GM12878 (cell line): Measurements from ENCODE around the gene DKKL1. TPM values are rescaled to one million over a fixed set of nuclear protein-coding genes. Genes with fewer than 3 reads are reported as not detected.
"Not testable (repeated sequence)": the region's sequence is repeated elsewhere in the genome, so short reads cannot be mapped to it uniquely, and the experiment has no call there.

Experiments
- ATAC-seq: fragments of 200-7000 bp; cut with Tn5 transposase; 3 replicates; pipeline ENCODE4 v1.9.1; 2020; ENCODE audit warnings: mild to moderate bottlenecking, moderate library complexity
- BruUV-seq: library from RNA; stranded (reverse); fragments of 400-500 nt; replicated peaks from 2 replicates; lab custom pipeline; 2021; lab: Mats Ljungman, UMichigan
- CTCF ChIA-PET: fragments of 300-600 bp; sonication (Branson Sonifier 250); formaldehyde crosslinking; extraction: SDS; loops from one replicate; lab custom pipeline; 2021; ENCODE audit warnings: inconsistent platforms; lab: Yijun Ruan, JAX
- POLR2A ChIA-PET: fragments of 350-600 bp; formaldehyde crosslinking; extraction: SDS; loops from one replicate; lab custom pipeline; 2021; ENCODE audit warnings: inconsistent platforms; lab: Charles Lee
- RAD21 ChIA-PET: fragments of 300-600 bp; sonication (Branson Sonifier 250); formaldehyde crosslinking; loops from one replicate; lab custom pipeline; 2023; ENCODE audit warnings: antibody characterized with exemption; ENCODE audit not compliant: unreplicated experiment; lab: Charles Lee
- SMC1A ChIA-PET: fragments of 300-600 bp; sonication (Branson Sonifier 250); formaldehyde crosslinking; loops from one replicate; lab custom pipeline; 2023; ENCODE audit not compliant: unreplicated experiment, uncharacterized antibody; lab: Charles Lee
- DNase-seq: peaks from one replicate; pipeline ENCODE4 v3.0.0-alpha.2; 2011; ENCODE audit warnings: low read depth, low spot score
- FAIRE-seq: peaks from 3 replicates; lab custom pipeline; 2011; peaks lifted over from hg19 to GRCh38; lab: Jason Lieb, UNC
- H2AFZ ChIP-seq: 2 replicates; pipeline ENCODE4 v1.6.0; 2011; ENCODE audit warnings: low read depth, low read length, control low read depth; ENCODE audit not compliant: control insufficient read depth
- H3K27ac ChIP-seq: 2 replicates; pipeline ENCODE4 v1.5.1; 2011; ENCODE audit warnings: control low read depth; ENCODE audit not compliant: control insufficient read depth, insufficient read depth
- H3K27me3 ChIP-seq, 2 experiments: replicated peaks in 1 of 2; 2 replicates each; pipeline versions ENCODE4 v1.6.0 to v1.6.1; 2011; ENCODE audit warnings: low read length in 1 of 2; ENCODE audit not compliant: control insufficient read depth in 2 of 2, insufficient read depth in 2 of 2
- H3K36me3 ChIP-seq, 2 experiments: 2 replicates each; pipeline ENCODE4 v1.5.1; 2011; ENCODE audit warnings: low read length in 1 of 2; ENCODE audit not compliant: control insufficient read depth in 2 of 2, insufficient read depth in 2 of 2
- H3K4me1 ChIP-seq: 2 replicates; pipeline ENCODE4 v1.6.1; 2011; ENCODE audit warnings: mild to moderate bottlenecking, low read length, moderate library complexity, mixed read lengths; ENCODE audit not compliant: control insufficient read depth, insufficient read depth
- H3K4me2 ChIP-seq: 2 replicates; pipeline ENCODE4 v1.6.0; 2011; ENCODE audit warnings: control low read depth; ENCODE audit not compliant: control insufficient read depth, insufficient read depth
- H3K4me3 ChIP-seq: fragments of 200-600 bp; sonication (generic); 2 replicates; pipeline ENCODE4 v1.5.1; 2016
- H3K79me2 ChIP-seq: 2 replicates; pipeline ENCODE4 v1.6.0; 2011; ENCODE audit warnings: low read length; ENCODE audit not compliant: control insufficient read depth, insufficient read depth
- H3K9ac ChIP-seq: 2 replicates; pipeline ENCODE4 v1.8.0; 2011; ENCODE audit warnings: low read length, control low read depth, mixed read lengths; ENCODE audit not compliant: control insufficient read depth, insufficient read depth
- H3K9me3 ChIP-seq: replicated peaks from 3 replicates; pipeline ENCODE4 v1.5.1; 2011; ENCODE audit warnings: mild to moderate bottlenecking, low read length; ENCODE audit not compliant: control insufficient read depth, insufficient read depth
- H4K20me1 ChIP-seq: 2 replicates; pipeline ENCODE4 v1.6.0; 2011; ENCODE audit not compliant: control insufficient read depth, insufficient read depth
- HDGF ChIP-seq: fragments of 450-650 bp; IDR thresholded peaks from 2 replicates; pipeline ENCODE4 v1.6.1; 2016; ENCODE audit warnings: antibody characterized with exemption
- KLF5 ChIP-seq: fragments of 450-650 bp; IDR thresholded peaks from 2 replicates; pipeline ENCODE4 v1.6.1; 2014; ENCODE audit warnings: mild to moderate bottlenecking; ENCODE audit not compliant: partially characterized antibody
- MTA3 ChIP-seq: IDR thresholded peaks from 2 replicates; pipeline ENCODE4 v1.6.1; 2012; ENCODE audit warnings: low read length, inconsistent platforms, borderline replicate concordance
- WGBS: methylation state at CpG from one replicate; pipeline ENCODE4 v1.1.6; 2016; ENCODE audit warnings: low lambda C conversion rate; ENCODE audit not compliant: insufficient replicate concordance, insufficient coverage; ENCODE audit errors: missing lambda C conversion rate; 5-methylcytosine and 5-hydroxymethylcytosine counted together
- in situ Hi-C: fragments of 300-500 bp; cut with MboI; formaldehyde crosslinking; loops from 9 replicates; pipeline ENCODE4 v1.14.3; 2018; ENCODE audit warnings: mixed read lengths
- intact Hi-C: fragments of 100-400 bp; cut with micrococcal nuclease; formaldehyde crosslinking; loops from one replicate; pipeline ENCODE4 v1.14.2; 2022; ENCODE audit not compliant: unreplicated experiment
- polyA plus RNA-seq, 11 experiments: library from polyadenylated mRNA; depleted of rRNA in 4 of 11; unstranded in 6 of 11; stranded (reverse) in 5 of 11; fragments of >200 nt; fragmentation: Nextera tagmentation in 4 of 11; fragmentation: Illumina TruSeq in 1 of 11; extraction: Ambion mirVana in 4 of 11; extraction: Trizol in 1 of 11; gene quantifications; 1 replicate in 1 of 11; 2 replicates in 10 of 11; pipeline versions ENCODE4 v1.2.1 to v1.2.3, GENCODE V29; 2011 to 2016; ENCODE audit warnings: inconsistent platforms in 2 of 11, missing spikeins in 2 of 11, low read depth in 1 of 11
- total RNA-seq, 4 experiments: library from RNA; depleted of rRNA in 3 of 4; stranded (reverse); fragments of >200 nt in 3 of 4; fragmentation: Illumina TruSeq in 1 of 4; extraction: Trizol in 1 of 4; gene quantifications; 2 replicates each; pipeline versions ENCODE4 v1.2.1 to v1.2.3, GENCODE V29; 2013 to 2021
- TF ChIP-seq, protein P1 (sequence below): IDR thresholded peaks from 2 replicates; pipeline ENCODE4 v1.6.1; 2011; ENCODE audit warnings: low read depth, low read length, improper control_type of control experiment, borderline replicate concordance
- TF ChIP-seq, protein P2 (sequence below): fragments of 450-650 bp; IDR thresholded peaks from 2 replicates; pipeline ENCODE4 v1.6.1; 2017; ENCODE audit warnings: borderline replicate concordance

DKKL1 gene
- total and polyA plus RNA-seq, 10 of the 15 experiments (the other 5 are each of a cell fraction or from before 2014, with no cell fraction given) = not detected

DNA sequence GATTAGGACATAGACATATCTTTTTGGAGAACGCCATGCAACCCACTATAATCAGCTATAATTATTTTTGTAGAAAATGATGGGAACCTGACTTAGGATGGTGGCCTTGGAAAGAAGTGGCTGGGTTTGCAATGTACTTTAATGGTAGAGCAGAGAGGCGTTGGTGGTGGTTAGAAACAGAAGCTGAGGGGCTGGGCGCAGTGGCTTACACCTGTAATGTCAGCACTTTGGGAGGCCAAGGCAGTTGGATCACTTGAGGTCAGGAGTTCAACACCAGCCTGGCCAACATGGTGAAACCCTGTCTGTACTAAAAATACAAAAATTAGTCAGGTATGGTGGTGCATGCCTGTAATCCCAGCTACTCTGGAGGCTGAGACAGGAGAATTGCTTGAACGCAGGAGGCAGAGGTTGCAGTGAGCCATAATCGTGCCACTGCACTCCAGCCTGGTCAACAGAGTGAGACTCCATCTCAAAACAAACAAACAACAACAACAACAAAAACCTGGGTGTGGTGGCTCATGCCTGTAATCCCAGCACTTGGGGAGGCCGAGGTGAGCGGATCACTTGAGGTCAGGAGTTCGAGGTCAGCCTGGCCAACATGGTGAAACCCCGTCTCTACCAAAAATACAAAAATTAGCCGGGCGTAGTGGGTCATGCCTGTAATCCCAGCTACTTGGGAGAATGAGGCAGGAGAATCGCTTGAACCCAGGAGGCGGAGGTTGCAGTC is 30.8 kb upstream of the DKKL1 start:
- BruUV-seq, ATAC-seq, H3K9me3 ChIP-seq, H2AFZ ChIP-seq, FAIRE-seq, H4K20me1 ChIP-seq, H3K27me3 ChIP-seq, H3K36me3 ChIP-seq, in situ Hi-C loops, DNase-seq: not testable (repeated sequence)
- SMC1A ChIA-PET = interaction anchor here (1.4 to 2.1 kb wide), 5 partner anchors 8 to 118 kb away, joined by 3 to 11 read pairs (median 4); partner anchors contain the start of gene PIH1D1
- WGBS = 58% methylated on average over 13 of the region's 13 CpGs
- RAD21 ChIA-PET = interaction anchor here (1.3 to 1.8 kb wide), 3 partner anchors 10 to 137 kb away, joined by 3 to 5 read pairs (median 4); no protein-coding TSS in a partner anchor
- CTCF ChIA-PET = interaction anchor here (1.0 to 3.9 kb wide), 4 partner anchors 11 to 138 kb away, joined by 3 to 22 read pairs (median 4); no protein-coding TSS in a partner anchor
- POLR2A ChIA-PET = interaction anchor here (0.6 to 2.1 kb wide), 7 partner anchors 9 to 434 kb away, joined by 3 to 16 read pairs (median 3); partner anchors contain the start of genes ALDH16A1, AP2A1, GYS1 and PIH1D1
- Histone ChIP-seq H3K79me2 (peaks cover 35% of the 10 kb centered on the region), H3K4me3 (peak overlapping the region; percentile 39; the same call in 1 of the 2 replicates), H3K4me1 (peaks cover 71% of the 10 kb centered on the region), H3K9ac (peak overlapping the region; percentile 61; the same call in 1 of the 2 replicates), H3K27ac (peak overlapping the region; percentile 98), H3K4me2 (peak overlapping the region; percentile 99)
- intact Hi-C loops = loop anchor here (5.0 kb wide), 2 partner anchors 119 to 139 kb away; partner anchors contain the start of genes ALDH16A1, FLT3LG and PIH1D1
- TF ChIP-seq HDGF = 0 out of 2 replicates have a peak, but pooled peaks have one; percentile 16

DNA sequence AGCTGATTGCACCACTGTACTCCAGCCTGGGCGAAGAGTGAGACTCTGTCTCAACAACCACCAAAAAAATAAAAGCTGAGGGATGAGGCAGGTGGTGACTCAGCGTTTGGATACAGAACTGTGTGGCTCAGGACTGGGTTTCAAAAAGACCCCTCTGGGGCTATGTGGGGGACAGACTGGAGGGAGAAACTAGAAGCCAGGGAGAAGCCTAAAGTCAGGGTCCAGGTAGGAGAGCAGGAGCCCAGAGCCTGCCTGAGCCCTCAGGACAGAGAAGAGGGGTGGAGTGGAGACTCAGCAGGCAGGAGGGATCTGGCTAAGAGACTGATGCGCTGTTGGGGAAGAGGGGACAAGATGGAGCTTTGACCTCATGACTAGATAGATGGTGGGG is 30.3 kb upstream of the DKKL1 start:
- POLR2A ChIA-PET = interaction anchor here (0.7 to 1.3 kb wide), 10 partner anchors 8 to 433 kb away, joined by 3 to 5 read pairs (median 3); partner anchors contain the start of genes AP2A1, PIH1D1 and RRAS

More for the DNA sequence above, 30.3 kb upstream of the DKKL1 start:
- ChIA-PET RAD21 (interaction anchor here (1.0 to 1.8 kb wide), 4 partner anchors 9 to 137 kb away, joined by 3 to 5 read pairs (median 4); no protein-coding TSS in a partner anchor), SMC1A (interaction anchor here (1.4 to 2.0 kb wide), 4 partner anchors 15 to 118 kb away, joined by 3 to 5 read pairs (median 4); partner anchors contain the start of gene PIH1D1), CTCF (interaction anchor here (0.5 to 1.5 kb wide), 5 partner anchors 11 to 155 kb away, joined by 3 to 4 read pairs (median 3); partner anchors contain the start of gene RPL13A)
- BruUV-seq = no TSS peak
- ATAC-seq (peak; percentile 3; the same call in 2 of the 3 replicates), FAIRE-seq (no peak), DNase-seq (no peak)
- H3K4me1 ChIP-seq = peaks cover 65% of the 10 kb centered on the region
- H3K27me3 ChIP-seq = no peaks in the 10 kb centered on the region
- H3K79me2 ChIP-seq = peaks cover 39% of the 10 kb centered on the region
- H3K36me3 ChIP-seq = no peaks in the 10 kb centered on the region
- H3K9ac ChIP-seq = peak overlapping the region; percentile 61
- H3K9me3 ChIP-seq = no peaks in the 10 kb centered on the region
- H2AFZ ChIP-seq = peak overlapping the region; percentile 11
- H3K4me3 ChIP-seq = peak overlapping the region; percentile 39
- WGBS = 14% methylated on average over 3 of the region's 3 CpGs
- intact Hi-C loops (loop anchor here (5.0 kb wide), 2 partner anchors 119 to 139 kb away; partner anchors contain the start of genes ALDH16A1, FLT3LG and PIH1D1), in situ Hi-C loops (no loop called here)
- no peaks in the 10 kb centered on the region for H4K20me1 ChIP-seq
- peak overlapping the region; percentile 98 for H3K27ac ChIP-seq
- TF ChIP-seq KLF5 = peak; percentile 1
- TF ChIP-seq, protein P1, sequence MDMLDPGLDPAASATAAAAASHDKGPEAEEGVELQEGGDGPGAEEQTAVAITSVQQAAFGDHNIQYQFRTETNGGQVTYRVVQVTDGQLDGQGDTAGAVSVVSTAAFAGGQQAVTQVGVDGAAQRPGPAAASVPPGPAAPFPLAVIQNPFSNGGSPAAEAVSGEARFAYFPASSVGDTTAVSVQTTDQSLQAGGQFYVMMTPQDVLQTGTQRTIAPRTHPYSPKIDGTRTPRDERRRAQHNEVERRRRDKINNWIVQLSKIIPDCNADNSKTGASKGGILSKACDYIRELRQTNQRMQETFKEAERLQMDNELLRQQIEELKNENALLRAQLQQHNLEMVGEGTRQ = no peak
- 0 out of 2 replicates have a peak, but pooled peaks have one; percentile 1 for TF ChIP-seq MTA3
- TF ChIP-seq, protein P2, sequence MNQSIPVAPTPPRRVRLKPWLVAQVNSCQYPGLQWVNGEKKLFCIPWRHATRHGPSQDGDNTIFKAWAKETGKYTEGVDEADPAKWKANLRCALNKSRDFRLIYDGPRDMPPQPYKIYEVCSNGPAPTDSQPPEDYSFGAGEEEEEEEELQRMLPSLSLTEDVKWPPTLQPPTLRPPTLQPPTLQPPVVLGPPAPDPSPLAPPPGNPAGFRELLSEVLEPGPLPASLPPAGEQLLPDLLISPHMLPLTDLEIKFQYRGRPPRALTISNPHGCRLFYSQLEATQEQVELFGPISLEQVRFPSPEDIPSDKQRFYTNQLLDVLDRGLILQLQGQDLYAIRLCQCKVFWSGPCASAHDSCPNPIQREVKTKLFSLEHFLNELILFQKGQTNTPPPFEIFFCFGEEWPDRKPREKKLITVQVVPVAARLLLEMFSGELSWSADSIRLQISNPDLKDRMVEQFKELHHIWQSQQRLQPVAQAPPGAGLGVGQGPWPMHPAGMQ = no peak
- TF ChIP-seq, all 136 proteins: peak for 2
- peak overlapping the region; percentile 99 for H3K4me2 ChIP-seq
